Bronchial epithelial cell (primary cell): ENCODE measurements around the gene CUBN. TPM values are rescaled to one million over a fixed set of nuclear protein-coding genes. Genes with fewer than 3 reads are reported as not detected.

Experiments
- DNase-seq: peaks from one replicate; pipeline ENCODE4 v3.0.0-alpha.2; 2010; ENCODE audit warnings: low read depth
- FAIRE-seq: peaks from 2 replicates; lab custom pipeline; 2011; peaks lifted over from hg19 to GRCh38; lab: Jason Lieb, UNC
- H3K27me3 ChIP-seq: 2 replicates; pipeline ENCODE4 v1.5.1; 2011; ENCODE audit warnings: low read length; ENCODE audit not compliant: control insufficient read depth, insufficient read depth
- H3K36me3 ChIP-seq: 2 replicates; pipeline ENCODE4 v1.5.1; 2011; ENCODE audit warnings: low read length; ENCODE audit not compliant: control insufficient read depth, insufficient read depth
- H3K4me3 ChIP-seq: 2 replicates; pipeline ENCODE4 v1.5.1; 2011; ENCODE audit warnings: mild to moderate bottlenecking, low read depth, low read length, control low read depth
- total RNA-seq: library from RNA; depleted of rRNA; stranded (reverse); fragments of >200 nt; gene quantifications from 2 replicates; pipeline ENCODE4 v1.2.1, GENCODE V29; 2014
- TF ChIP-seq, protein P1 (sequence below): IDR thresholded peaks from 2 replicates; pipeline ENCODE4 v1.5.1; 2011; ENCODE audit warnings: mild to moderate bottlenecking, moderate library complexity, low read length, control low read depth, inconsistent platforms; ENCODE audit not compliant: insufficient read depth, severe bottlenecking

Gene CUBN
- total RNA-seq, 1 donor from 2014 or later = 0.53 TPM

- Histone ChIP-seq H3K36me3 (no peaks in the 10 kb centered on the region), H3K4me3 (no peak overlapping the region), H3K27me3 (no peaks in the 10 kb centered on the region)
- DNase-seq (no peak), FAIRE-seq (no peak)
- TF ChIP-seq, protein P1, sequence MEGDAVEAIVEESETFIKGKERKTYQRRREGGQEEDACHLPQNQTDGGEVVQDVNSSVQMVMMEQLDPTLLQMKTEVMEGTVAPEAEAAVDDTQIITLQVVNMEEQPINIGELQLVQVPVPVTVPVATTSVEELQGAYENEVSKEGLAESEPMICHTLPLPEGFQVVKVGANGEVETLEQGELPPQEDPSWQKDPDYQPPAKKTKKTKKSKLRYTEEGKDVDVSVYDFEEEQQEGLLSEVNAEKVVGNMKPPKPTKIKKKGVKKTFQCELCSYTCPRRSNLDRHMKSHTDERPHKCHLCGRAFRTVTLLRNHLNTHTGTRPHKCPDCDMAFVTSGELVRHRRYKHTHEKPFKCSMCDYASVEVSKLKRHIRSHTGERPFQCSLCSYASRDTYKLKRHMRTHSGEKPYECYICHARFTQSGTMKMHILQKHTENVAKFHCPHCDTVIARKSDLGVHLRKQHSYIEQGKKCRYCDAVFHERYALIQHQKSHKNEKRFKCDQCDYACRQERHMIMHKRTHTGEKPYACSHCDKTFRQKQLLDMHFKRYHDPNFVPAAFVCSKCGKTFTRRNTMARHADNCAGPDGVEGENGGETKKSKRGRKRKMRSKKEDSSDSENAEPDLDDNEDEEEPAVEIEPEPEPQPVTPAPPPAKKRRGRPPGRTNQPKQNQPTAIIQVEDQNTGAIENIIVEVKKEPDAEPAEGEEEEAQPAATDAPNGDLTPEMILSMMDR = no peak
These were observed 326.1 kb downstream of the CUBN start for GRCh38 chr10:16803464-16803863.

GRCh38 chr10:16799621-16800020 is 330.0 kb downstream of the CUBN start:
- TF ChIP-seq, protein P1 = no peak
- H3K4me3 ChIP-seq = no peak overlapping the region
- no peaks in the 10 kb centered on the region for H3K36me3 ChIP-seq
- FAIRE-seq (no peak), DNase-seq (no peak)
- H3K27me3 ChIP-seq = no peaks in the 10 kb centered on the region

- TF ChIP-seq, protein P1 = no peak
- FAIRE-seq (no peak), DNase-seq (no peak)
- Histone ChIP-seq H3K4me3 (no peak overlapping the region), H3K27me3 (no peaks in the 10 kb centered on the region), H3K36me3 (no peaks in the 10 kb centered on the region)
These were observed 331.0 kb downstream of the CUBN start for GRCh38 chr10:16798571-16798970.

DNA sequence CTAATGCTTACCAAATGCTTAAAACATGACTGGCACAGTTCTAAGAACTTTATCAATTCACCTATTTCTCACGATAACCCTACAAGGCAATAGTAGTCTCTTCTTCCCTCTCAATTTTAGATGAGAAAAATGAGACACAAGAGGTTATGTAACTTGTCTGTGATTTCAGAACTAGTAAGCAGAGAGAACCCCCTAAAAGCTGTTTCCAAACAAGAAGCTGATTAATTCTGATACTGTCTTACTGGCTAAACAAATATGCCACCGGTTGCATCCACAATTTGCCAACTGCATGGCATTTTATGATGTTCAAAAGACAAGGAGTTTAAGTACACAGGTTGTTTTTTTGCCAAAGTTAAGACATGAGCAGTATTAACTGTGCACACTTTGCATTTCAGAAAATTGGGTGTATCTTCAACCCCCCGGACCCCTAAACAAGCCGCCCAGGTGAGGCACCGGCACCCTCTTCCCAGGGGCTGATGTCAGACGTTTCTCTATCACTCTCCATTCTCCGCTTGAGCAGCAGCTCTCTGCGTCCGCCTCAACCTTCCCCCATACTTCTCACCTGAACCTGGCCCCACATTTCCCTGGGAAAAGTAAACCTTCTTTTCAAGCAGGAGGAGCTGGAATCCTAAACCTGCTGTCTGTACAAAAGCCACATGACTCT is 334.1 kb downstream of the CUBN start:
- no peaks in the 10 kb centered on the region for H3K27me3 ChIP-seq
- no peaks in the 10 kb centered on the region for H3K36me3 ChIP-seq
- TF ChIP-seq, protein P1 = no peak
- H3K4me3 ChIP-seq = no peak overlapping the region
- FAIRE-seq = no peak
- DNase-seq = no peak

GRCh38 chr10:16794005-16794404 is 335.6 kb downstream of the CUBN start:
- TF ChIP-seq, protein P1 = no peak
- no peak for DNase-seq
- H3K27me3 ChIP-seq = no peaks in the 10 kb centered on the region
- H3K4me3 ChIP-seq = no peak overlapping the region
- H3K36me3 ChIP-seq = no peaks in the 10 kb centered on the region
- FAIRE-seq = no peak

DNA sequence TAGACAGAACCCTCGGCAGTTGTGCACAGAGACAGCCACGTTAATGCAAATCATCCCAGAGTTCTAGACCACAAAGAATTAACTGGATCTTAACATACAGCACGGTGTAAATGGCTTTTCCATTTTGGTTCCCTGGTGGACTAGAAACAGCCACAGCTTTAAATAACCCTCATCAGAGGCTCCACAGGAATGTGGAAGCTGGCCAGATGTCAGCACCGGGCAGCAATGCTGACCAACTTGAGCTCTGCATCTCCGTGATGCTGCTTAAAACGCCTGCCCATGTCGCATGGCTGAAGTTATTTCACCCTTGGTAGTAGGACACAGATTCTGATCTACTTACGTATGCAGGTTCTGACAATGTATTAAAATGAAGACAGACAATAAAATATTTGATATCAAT is 336.9 kb downstream of the CUBN start:
- no peak for DNase-seq
- H3K4me3 ChIP-seq = no peak overlapping the region
- no peak for FAIRE-seq
- H3K36me3 ChIP-seq = no peaks in the 10 kb centered on the region
- H3K27me3 ChIP-seq = no peaks in the 10 kb centered on the region
- TF ChIP-seq, protein P1 = no peak
